ENCODE measurements around the gene TBC1D4.
A peak's percentile ranks its signal among the peaks of the same experiment; 100 is the strongest.

Gene TBC1D4

DNA sequence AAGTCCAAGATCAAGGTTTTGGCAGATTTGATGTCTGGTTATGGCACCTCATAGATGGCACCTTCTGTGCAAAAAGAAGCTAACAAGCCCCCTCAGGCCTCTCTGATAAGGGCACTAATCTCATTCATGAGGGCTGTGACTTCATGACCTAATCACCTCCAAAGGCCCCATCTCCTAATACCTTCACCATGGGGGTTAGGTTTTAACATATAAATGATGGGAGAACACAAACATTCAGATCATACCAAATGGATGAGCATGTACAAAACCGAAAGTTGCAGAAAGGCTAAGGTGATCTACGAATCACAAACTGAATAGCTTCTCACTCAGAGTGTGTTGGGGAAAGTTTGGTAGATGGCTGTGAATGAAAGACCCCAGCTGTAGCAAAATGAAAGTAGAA is 217.4 kb downstream of the TBC1D4 start:
- H3K9me3 ChIP-seq (ENCODE audit: severe bottlenecking), result no peaks in the 10 kb centered on the region
- TF ChIP-seq, protein P1, sequence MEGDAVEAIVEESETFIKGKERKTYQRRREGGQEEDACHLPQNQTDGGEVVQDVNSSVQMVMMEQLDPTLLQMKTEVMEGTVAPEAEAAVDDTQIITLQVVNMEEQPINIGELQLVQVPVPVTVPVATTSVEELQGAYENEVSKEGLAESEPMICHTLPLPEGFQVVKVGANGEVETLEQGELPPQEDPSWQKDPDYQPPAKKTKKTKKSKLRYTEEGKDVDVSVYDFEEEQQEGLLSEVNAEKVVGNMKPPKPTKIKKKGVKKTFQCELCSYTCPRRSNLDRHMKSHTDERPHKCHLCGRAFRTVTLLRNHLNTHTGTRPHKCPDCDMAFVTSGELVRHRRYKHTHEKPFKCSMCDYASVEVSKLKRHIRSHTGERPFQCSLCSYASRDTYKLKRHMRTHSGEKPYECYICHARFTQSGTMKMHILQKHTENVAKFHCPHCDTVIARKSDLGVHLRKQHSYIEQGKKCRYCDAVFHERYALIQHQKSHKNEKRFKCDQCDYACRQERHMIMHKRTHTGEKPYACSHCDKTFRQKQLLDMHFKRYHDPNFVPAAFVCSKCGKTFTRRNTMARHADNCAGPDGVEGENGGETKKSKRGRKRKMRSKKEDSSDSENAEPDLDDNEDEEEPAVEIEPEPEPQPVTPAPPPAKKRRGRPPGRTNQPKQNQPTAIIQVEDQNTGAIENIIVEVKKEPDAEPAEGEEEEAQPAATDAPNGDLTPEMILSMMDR (IDR thresholded peaks at IDR 0.05; ENCODE audit: low read depth, low read length), result no peak

DNA sequence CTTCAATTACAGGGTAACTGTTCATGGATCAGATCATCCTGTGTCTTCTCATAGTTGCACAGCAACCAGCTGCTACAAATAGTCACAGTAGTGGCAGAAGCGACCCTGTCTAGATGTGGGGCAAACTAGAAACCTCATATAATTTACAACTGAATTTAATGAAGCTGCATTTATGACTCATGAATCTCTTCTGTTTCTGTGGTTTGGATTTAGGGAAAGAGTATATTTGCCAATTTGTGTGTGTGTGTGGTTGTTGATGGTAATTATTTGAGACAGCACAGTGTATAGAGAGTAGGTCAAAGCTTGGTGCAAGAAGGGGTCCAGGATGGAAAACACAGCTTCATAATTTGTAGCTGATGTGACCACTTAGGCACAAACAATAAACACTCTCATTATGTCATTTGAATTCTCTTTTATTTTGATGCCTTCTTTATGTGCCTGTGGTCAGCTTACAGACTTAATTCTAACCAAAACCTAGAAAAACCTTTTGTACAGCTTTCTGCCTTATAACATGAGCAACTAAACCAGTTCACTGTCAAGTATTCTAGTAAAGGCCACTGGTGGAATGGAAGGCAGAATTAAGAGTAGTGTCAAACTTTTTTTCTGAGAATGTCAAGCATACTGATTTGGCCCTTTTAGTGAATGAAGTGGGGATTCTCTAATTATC is 218.1 kb downstream of the TBC1D4 start:
- DNase-seq, result no peak
- Histone ChIP-seq H3K9me3 (ENCODE audit: severe bottlenecking) (no peaks in the 10 kb centered on the region), H3K4me3 (ENCODE audit: low read depth, low read length) (no peak overlapping the region), H3K27ac (no peak overlapping the region), H3K27me3 (ENCODE audit: insufficient read depth, low read depth, severe bottlenecking) (no peaks in the 10 kb centered on the region), H3K36me3 (no peaks in the 10 kb centered on the region)
- TF ChIP-seq, protein P1 (IDR thresholded peaks at IDR 0.05; ENCODE audit: low read depth, low read length), result no peak

More for the DNA sequence above, 217.4 kb downstream of the TBC1D4 start:
- no peak overlapping the region for H3K4me3 ChIP-seq (ENCODE audit: low read depth, low read length)
- H3K27ac ChIP-seq, result no peak overlapping the region
- no peaks in the 10 kb centered on the region for H3K27me3 ChIP-seq (ENCODE audit: insufficient read depth, low read depth, severe bottlenecking)
- no peak for DNase-seq
- H3K36me3 ChIP-seq, result no peaks in the 10 kb centered on the region

DNA sequence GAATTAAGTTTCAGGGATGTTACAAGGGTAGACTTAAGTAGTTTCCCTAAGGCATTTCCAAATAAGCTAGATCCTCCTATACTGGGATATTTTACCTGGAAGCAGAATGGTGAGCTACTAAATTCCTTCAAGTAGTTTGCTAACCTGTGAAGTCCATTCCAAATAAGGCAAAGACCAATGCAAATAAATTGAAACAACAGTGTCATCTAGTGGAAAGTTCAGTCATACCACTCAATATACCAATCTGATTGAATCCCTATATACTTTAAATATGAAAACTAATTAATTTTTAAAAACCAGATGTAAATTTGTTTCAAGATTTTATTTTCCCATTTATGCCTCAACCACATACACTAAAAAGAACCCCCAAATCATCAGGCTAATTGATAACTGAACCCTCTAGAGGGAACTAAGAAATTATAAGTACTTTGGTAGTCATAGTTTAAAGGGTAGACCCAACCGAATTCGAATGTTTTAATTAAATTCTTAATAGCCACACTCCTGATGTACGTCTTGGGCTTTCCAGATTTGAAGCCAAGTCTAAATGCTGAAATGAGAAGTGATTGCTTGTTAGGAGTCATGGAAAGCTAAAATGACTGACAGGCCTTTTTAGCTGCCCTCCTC is 223.7 kb downstream of the TBC1D4 start:
- Histone ChIP-seq H3K4me3 (ENCODE audit: low read depth, low read length) (no peak overlapping the region), H3K27me3 (ENCODE audit: insufficient read depth, low read depth, severe bottlenecking) (no peaks in the 10 kb centered on the region), H3K36me3 (no peaks in the 10 kb centered on the region), H3K9me3 (ENCODE audit: severe bottlenecking) (no peaks in the 10 kb centered on the region), H3K27ac (no peak overlapping the region)
- DNase-seq, result no peak
- TF ChIP-seq, protein P1 (IDR thresholded peaks at IDR 0.05; ENCODE audit: low read depth, low read length), result peak; percentile 44

DNA sequence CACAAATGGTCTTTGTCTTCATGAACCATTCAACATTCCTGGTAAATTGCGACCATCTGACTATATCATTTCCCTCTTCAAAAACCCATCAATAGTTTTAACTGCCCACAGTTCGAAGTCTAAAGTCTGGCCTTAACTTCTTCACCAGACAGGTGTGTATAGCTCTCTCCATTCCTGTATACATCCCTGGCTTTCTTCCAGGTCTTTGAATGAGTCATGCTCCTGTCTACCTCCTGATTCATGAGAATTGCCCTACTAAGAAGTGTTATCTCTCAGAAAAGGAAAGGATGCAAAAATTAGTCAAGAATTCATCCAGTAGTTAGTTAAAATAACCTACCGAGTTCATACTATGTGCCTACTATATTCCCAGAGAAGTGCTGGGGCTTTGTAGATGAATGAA is 225.0 kb downstream of the TBC1D4 start:
- Histone ChIP-seq H3K27me3 (ENCODE audit: insufficient read depth, low read depth, severe bottlenecking) (no peaks in the 10 kb centered on the region), H3K36me3 (no peaks in the 10 kb centered on the region), H3K9me3 (ENCODE audit: severe bottlenecking) (no peaks in the 10 kb centered on the region), H3K27ac (no peak overlapping the region), H3K4me3 (ENCODE audit: low read depth, low read length) (no peak overlapping the region)
- no peak for DNase-seq
- TF ChIP-seq, protein P1 (IDR thresholded peaks at IDR 0.05; ENCODE audit: low read depth, low read length), result no peak

DNA sequence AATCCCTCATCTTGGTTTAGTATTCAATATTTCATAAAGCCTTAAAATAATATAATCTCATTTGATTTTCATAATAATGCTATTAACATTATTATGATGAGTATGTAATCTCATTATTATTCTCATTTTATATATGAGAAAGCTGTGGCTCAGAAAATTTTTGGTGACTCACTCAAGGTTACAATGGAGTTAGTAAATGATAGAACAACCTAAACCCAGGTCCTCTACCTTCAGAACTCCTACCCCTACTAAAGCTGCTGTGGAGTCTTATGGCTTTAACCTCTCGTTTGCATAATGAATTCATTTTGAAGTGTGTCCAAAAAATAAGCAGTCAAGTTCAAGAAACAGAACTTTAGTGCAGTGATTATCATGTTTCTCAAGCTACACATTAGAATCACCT is 226.3 kb downstream of the TBC1D4 start:
- H3K27me3 ChIP-seq (ENCODE audit: insufficient read depth, low read depth, severe bottlenecking), result no peaks in the 10 kb centered on the region
- no peak for DNase-seq

More for the DNA sequence above, 226.3 kb downstream of the TBC1D4 start:
- H3K9me3 ChIP-seq (ENCODE audit: severe bottlenecking), result no peaks in the 10 kb centered on the region
- H3K4me3 ChIP-seq (ENCODE audit: low read depth, low read length), result no peak overlapping the region
- H3K27ac ChIP-seq, result no peak overlapping the region
- TF ChIP-seq, protein P1 (IDR thresholded peaks at IDR 0.05; ENCODE audit: low read depth, low read length), result no peak
- no peaks in the 10 kb centered on the region for H3K36me3 ChIP-seq

All from WERI-Rb-1 (cell line).